Gastroesophageal sphincter (tissue), 4 donors: ENCODE data around the gene TMEM26. TPM values are rescaled to one million over a fixed set of nuclear protein-coding genes. Genes with fewer than 3 reads are reported as not detected.

Source experiments
- ATAC-seq: fragments of 150-250 bp; one replicate; pipeline ENCODE4 v1.9.1; 2016; ENCODE audit warnings: mild to moderate bottlenecking, moderate library complexity
- H3K27ac ChIP-seq, 4 donors: fragments of 200-600 bp; sonication (generic) in 3 of 4; 1 replicate in 3 of 4; 2 replicates in 1 of 4; pipeline ENCODE4 v1.5.1; 2016 to 2019
- H3K27me3 ChIP-seq: fragments of 200-600 bp; sonication (generic); one replicate; pipeline ENCODE4 v1.5.1; 2019
- H3K36me3 ChIP-seq, 2 donors: fragments of 200-600 bp; sonication (generic); one replicate each; pipeline ENCODE4 v1.5.1; 2019; ENCODE audit warnings: control low read depth in 1 of 2
- H3K4me1 ChIP-seq, 3 donors: fragments of 200-600 bp; sonication (generic); 1 replicate in 2 of 3; 2 replicates in 1 of 3; pipeline ENCODE4 v1.5.1; 2016 to 2019; ENCODE audit warnings: control low read depth in 2 of 3
- H3K4me3 ChIP-seq, 2 donors: fragments of 200-600 bp; sonication (generic); one replicate each; pipeline ENCODE4 v1.5.1; 2019; ENCODE audit warnings: mild to moderate bottlenecking in 1 of 2, moderate library complexity in 1 of 2
- H3K9me3 ChIP-seq, 3 donors: fragments of 200-600 bp; sonication (generic); one replicate each; pipeline ENCODE4 v1.5.1; 2017 to 2019; ENCODE audit warnings: control low read depth in 2 of 3
- EP300 ChIP-seq: sonication (generic); formaldehyde crosslinking; IDR thresholded peaks from one replicate; pipeline ENCODE4 v1.6.1; 2017; ENCODE audit warnings: antibody characterized with exemption, mild to moderate bottlenecking
- POLR2A ChIP-seq, 2 donors: fragments of 450-650 bp; IDR thresholded peaks; one replicate each; pipeline ENCODE4 v1.6.1; 2017; ENCODE audit warnings: antibody characterized with exemption in 2 of 2, mild to moderate bottlenecking in 2 of 2, moderate library complexity in 1 of 2
- POLR2AphosphoS5 ChIP-seq: sonication (generic); formaldehyde crosslinking; IDR thresholded peaks from one replicate; pipeline ENCODE4 v1.6.1; 2017; ENCODE audit warnings: antibody characterized with exemption
- WGBS, 2 donors: methylation state at CpG; one replicate each; pipeline ENCODE4 v1.1.5; 2018; ENCODE audit warnings: low coverage in 1 of 2; 5-methylcytosine and 5-hydroxymethylcytosine counted together
- total RNA-seq, 4 donors: library from RNA; depleted of rRNA; stranded (reverse); fragments of >200 nt; gene quantifications; one replicate each; pipeline ENCODE4 v1.1.0, GENCODE V29; 2016
- TF ChIP-seq, protein P1 (sequence below), 4 experiments: fragments of 200-600 bp in 2 of 4; fragments of 450-650 bp in 2 of 4; sonication (generic) in 1 of 4; IDR thresholded peaks; one replicate each; pipeline ENCODE4 v1.5.1; 2017 to 2019; ENCODE audit warnings: antibody characterized with exemption in 4 of 4, mild to moderate bottlenecking in 2 of 4, moderate library complexity in 2 of 4

The TMEM26 gene
- total RNA-seq, 4 donors from 2014 or later = 0.12 to 1.7 (median 0.40) TPM; not detected in 1

- Histone ChIP-seq H3K4me3 (no peak overlapping the region), H3K27ac (no peak overlapping the region), H3K9me3 (no peaks in the 10 kb centered on the region), H3K27me3 (no peaks in the 10 kb centered on the region), H3K4me1 (no peaks in the 10 kb centered on the region), H3K36me3 (no peaks in the 10 kb centered on the region)
- WGBS, 2 donors = 95 to 100% methylated on average over 1 of the region's 1 CpG
- no peak for TF ChIP-seq POLR2AphosphoS5
- no peak for TF ChIP-seq POLR2A (IDR thresholded peaks at IDR 0.05)
- no peak for TF ChIP-seq EP300
- ATAC-seq = no peak
These were observed 23.3 kb upstream of the TMEM26 start for GRCh38 chr10:61476529-61476928.

GRCh38 chr10:61475449-61475873, 22.3 kb upstream of the TMEM26 start:
- Histone ChIP-seq H3K27ac (no peak overlapping the region), H3K27me3 (no peaks in the 10 kb centered on the region), H3K4me1 (no peaks in the 10 kb centered on the region), H3K36me3 (no peaks in the 10 kb centered on the region), H3K4me3 (no peak overlapping the region), H3K9me3 (no peaks in the 10 kb centered on the region)
- WGBS, 2 donors = 57 to 64% methylated on average over 3 of the region's 3 CpGs
- ATAC-seq = no peak
- TF ChIP-seq POLR2AphosphoS5 (no peak), POLR2A (IDR thresholded peaks at IDR 0.05) (no peak), EP300 (no peak)
- TF ChIP-seq, protein P1, sequence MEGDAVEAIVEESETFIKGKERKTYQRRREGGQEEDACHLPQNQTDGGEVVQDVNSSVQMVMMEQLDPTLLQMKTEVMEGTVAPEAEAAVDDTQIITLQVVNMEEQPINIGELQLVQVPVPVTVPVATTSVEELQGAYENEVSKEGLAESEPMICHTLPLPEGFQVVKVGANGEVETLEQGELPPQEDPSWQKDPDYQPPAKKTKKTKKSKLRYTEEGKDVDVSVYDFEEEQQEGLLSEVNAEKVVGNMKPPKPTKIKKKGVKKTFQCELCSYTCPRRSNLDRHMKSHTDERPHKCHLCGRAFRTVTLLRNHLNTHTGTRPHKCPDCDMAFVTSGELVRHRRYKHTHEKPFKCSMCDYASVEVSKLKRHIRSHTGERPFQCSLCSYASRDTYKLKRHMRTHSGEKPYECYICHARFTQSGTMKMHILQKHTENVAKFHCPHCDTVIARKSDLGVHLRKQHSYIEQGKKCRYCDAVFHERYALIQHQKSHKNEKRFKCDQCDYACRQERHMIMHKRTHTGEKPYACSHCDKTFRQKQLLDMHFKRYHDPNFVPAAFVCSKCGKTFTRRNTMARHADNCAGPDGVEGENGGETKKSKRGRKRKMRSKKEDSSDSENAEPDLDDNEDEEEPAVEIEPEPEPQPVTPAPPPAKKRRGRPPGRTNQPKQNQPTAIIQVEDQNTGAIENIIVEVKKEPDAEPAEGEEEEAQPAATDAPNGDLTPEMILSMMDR (IDR thresholded peaks at IDR 0.05) = no peak

- H3K9me3 ChIP-seq = no peaks in the 10 kb centered on the region
- H3K4me3 ChIP-seq = no peak overlapping the region
- no peaks in the 10 kb centered on the region for H3K36me3 ChIP-seq
- no peaks in the 10 kb centered on the region for H3K27me3 ChIP-seq
- no peak for ATAC-seq
- TF ChIP-seq, protein P1 (IDR thresholded peaks at IDR 0.05) = no peak
- no peak for TF ChIP-seq EP300
- no peaks in the 10 kb centered on the region for H3K4me1 ChIP-seq
- no peak overlapping the region for H3K27ac ChIP-seq
- WGBS, 2 donors = 68 to 71% methylated on average over 3 to 5 of the region's 5 CpGs
These were observed 19.0 kb upstream of the TMEM26 start for GRCh38 chr10:61472090-61472674.

GRCh38 chr10:61471491-61471890, 18.3 kb upstream of the TMEM26 start:
- WGBS, 2 donors = 89% methylated on average over 2 of the region's 2 CpGs; no CpG with 5 or more reads in 1 of the 2 donors
- no peak for TF ChIP-seq EP300
- TF ChIP-seq, protein P1 (IDR thresholded peaks at IDR 0.05) = no peak
- TF ChIP-seq POLR2A (IDR thresholded peaks at IDR 0.05) = no peak
- no peak for TF ChIP-seq POLR2AphosphoS5
- H3K36me3 ChIP-seq = no peaks in the 10 kb centered on the region
- no peaks in the 10 kb centered on the region for H3K9me3 ChIP-seq
- no peak overlapping the region for H3K27ac ChIP-seq
- H3K4me1 ChIP-seq = no peaks in the 10 kb centered on the region
- no peaks in the 10 kb centered on the region for H3K27me3 ChIP-seq
- ATAC-seq = no peak
- no peak overlapping the region for H3K4me3 ChIP-seq

- no peaks in the 10 kb centered on the region for H3K36me3 ChIP-seq
- no peak overlapping the region for H3K27ac ChIP-seq
- no peaks in the 10 kb centered on the region for H3K27me3 ChIP-seq
- no peaks in the 10 kb centered on the region for H3K4me1 ChIP-seq
- no peak for TF ChIP-seq POLR2A (IDR thresholded peaks at IDR 0.05)
- TF ChIP-seq, protein P1 (IDR thresholded peaks at IDR 0.05) = no peak
- TF ChIP-seq EP300 = no peak
- TF ChIP-seq POLR2AphosphoS5 = no peak
- WGBS, 2 donors = 89 to 97% methylated on average over 2 of the region's 2 CpGs
- H3K4me3 ChIP-seq = no peak overlapping the region
- H3K9me3 ChIP-seq = no peaks in the 10 kb centered on the region
- ATAC-seq = no peak
These were observed 17.6 kb upstream of the TMEM26 start for GRCh38 chr10:61470740-61471139.
